ENCODE data around the gene UNCX.

Gene UNCX

DNA sequence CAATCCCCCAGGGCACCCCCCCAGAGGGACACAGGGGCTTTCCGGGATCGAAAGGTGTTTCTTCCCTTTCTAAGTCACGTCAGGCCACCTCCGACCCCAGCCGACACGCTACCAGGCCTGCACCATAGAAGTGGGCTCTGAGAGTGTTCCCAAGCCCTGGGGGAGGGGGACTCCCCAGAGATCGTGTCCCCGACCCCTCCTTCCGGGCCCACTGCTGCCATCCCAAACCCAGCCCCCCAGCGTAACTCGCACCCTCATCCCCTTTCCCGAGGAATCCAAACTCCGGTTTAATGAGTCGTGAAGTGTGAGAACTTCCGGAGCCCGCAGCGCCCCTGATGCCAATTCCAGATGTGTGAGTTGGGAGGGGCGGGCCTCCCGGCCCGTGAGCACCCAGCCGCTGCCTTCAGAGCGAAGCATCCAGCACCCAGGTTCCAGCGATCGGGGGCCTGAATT lies 11.3 kb downstream of the UNCX start:
- no peak for DNase-seq (ENCODE audit: low spot score)

- no peak for DNase-seq (ENCODE audit: low spot score)
Measured at GRCh38 chr7:1244700-1245523, 12.2 kb downstream of the UNCX start.

- DNase-seq (ENCODE audit: low spot score) = no peak
Measured at GRCh38 chr7:1245524-1246050, 12.9 kb downstream of the UNCX start.

DNA sequence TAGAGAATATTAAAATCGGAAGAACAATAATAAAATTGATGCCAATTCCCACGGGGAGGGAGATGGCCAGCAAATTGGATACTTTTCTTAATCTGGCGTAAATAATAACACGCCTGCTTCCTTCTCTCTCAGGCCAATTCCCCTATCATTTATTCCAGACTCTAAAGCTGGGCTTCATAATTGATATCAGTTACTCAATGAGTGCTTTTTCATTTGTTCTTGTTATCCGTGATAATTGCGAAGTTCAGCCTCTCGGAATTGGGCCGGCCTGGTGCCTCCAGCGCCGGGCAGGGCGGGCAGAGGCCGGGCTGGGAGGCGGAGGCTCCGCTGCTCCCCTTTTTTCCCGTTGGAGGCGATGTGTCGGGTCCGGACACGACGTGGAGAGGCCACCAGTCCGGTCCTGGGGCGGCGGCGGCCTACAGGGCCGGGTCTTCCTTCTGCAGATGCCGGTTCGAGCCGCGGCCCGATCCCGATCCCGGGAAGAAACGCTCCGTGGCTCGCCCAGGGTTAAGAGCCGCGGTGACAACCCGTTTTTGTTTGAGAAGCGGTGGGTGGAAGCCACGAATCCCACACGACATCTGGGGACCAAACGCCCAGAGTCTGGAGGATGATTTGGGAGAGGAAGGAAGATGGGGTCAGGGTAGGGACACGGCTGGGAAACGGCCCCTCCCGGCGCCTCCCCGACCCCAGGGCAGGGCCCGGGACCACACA lies 13.6 kb downstream of the UNCX start:
- DNase-seq (ENCODE audit: low spot score) = no peak

GRCh38 chr7:1246871-1247526 lies 14.3 kb downstream of the UNCX start:
- DNase-seq (ENCODE audit: low spot score) = no peak

DNA sequence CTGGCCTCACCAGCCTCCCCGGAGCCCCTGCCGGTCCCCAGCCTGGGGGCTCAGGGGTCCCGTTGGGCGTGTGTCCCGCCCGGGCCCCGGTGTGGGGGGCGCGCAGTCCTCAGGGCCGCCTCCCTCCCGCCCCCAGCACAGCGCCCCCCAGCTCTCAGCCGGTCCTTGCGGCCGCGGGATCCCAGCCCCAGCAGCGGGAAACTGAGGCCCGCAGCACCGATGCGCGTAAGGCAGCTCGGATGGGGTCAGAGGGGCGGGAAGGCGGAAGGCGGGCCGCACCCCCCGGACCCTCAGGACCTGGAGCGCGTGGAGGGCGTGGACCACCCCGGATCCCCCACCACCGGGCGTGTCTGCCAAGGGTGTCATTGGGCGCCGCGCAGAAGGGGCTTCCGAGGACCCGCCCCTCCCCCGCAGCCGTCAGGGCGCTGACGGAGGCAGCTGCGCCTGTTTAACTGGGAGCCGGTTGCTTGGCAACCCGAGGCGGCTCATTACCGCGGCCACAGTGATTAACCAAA lies 14.9 kb downstream of the UNCX start:
- DNase-seq (ENCODE audit: low spot score) = no peak

DNA sequence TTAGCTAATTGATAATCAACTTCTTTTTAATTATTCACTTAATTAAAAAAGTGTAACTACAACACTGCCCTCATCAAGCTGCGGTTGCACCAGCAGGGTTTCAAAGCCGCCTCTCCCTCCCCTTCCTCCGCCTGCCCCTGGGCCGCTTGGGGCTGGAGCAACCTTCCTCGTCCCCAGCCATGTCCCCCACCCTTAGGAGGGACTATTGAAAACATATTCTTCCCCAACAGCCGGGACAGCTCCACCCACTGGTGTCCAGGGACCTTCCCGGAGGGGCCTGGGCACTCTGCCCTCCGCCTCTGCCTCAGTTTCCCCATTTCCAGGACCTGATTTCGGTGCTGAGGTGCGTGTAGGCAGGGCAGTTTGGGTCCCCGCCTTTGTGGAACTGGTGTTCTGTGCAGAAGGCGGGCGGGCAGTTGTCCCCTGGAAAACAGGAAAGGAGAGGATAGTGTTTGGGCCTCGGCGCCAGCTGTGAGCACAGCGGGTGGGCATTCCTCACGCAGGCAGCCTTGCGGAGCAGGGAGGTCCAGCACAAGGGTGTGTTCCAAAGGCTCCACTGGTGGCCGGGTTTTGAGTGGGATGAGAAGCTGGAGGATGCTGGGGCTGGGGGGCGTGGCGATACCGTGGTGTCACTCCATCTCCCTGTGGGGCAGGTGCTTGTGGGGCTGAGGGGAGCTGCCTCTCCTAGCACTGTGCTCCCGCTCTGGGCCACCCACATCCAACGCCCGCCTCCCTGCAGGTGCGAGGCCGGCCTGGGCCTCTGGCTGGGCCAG lies 15.7 kb downstream of the UNCX start:
- DNase-seq (ENCODE audit: low spot score) = no peak

DNA sequence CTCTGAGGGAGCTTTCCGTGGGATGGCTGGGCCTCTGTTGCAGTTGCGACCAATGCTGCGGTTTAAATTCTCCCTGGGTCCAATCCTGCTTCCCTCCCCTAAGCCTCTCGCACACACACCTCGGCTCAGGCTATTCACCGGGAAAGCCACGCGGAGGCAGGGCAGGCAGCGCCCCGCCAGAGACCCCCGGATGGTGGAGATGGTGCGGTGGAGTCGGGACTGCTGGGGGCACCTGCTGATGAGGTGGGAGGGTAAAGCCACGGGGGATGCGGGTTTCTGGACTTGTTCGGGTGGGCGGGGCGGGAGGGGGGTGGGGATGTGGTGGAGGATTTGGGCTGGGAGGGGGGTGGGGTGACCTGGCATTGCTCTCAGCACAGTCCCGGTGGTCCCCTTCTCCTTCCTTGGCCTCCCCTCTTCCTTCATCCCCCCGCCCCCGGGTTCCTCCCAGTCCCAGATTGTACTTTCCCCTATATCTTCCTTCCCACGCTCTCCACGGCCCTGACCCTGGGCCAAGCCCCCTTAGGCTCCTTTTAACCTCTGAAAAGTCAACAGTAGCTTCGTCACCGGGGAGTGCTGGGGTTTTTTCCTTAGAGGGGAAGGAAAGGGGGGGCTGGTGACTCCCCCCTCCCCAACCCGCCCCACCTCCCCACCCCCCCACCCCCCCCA lies 16.4 kb downstream of the UNCX start:
- DNase-seq (ENCODE audit: low spot score) = no peak

GRCh38 chr7:1249731-1250130 lies 17.1 kb downstream of the UNCX start:
- DNase-seq (ENCODE audit: low spot score) = no peak

DNA sequence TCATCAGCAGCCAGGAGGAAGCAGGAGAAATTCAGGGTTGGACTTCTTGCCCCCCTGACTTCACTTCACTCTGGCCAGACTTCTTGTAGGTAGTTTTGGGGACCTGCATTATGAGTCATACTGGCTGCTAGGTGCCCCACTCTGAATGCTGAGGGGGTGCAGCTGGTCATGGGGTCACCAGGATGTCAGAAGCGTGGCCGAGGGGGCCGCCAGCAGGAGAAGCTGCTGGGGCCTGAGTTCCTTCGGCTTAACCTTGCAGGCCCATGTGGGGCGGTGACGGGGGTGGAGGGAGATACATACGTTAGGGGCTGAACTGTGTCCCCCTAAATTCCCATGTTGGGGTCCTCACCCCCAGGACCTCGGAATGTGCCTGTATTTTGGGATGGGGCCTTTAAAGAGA lies 18.2 kb downstream of the UNCX start:
- DNase-seq (ENCODE audit: low spot score) = no peak

DNA sequence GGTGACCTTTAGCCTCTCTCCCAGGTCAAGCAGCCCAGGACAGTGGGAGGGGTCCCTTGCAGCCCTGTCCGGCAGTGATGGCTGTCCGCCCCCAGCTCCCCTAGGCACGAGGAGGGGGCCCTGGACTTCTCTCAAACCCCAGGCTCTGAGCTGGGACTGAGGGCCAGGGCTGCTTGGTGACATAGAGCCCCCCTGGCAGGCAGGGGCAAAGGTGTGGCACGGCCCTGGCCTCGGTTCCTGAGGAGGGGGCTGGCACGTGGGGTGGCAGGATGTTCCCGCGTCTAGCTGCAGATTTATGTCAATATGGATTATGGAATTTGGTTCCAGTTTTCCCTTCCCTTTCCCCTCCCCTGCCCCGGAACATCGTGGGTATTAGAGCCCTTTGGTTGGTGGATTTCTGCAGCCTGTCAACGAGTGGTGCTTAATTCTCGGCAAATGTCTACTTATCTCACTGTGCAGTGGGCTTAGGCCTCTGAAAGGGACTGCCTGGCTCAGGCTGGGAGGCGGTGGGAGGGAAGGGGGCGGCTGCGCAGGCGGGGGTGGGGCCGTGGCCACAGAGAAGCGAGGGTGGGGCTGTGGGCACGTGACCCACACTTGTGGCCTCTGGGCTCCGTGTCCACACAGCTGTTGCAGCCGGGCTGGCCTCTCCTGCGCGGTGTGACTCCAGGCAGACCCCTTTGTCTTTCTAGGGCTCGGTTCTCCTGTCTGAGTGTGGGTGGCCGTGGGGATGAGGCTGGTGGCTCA lies 19.3 kb downstream of the UNCX start:
- DNase-seq (ENCODE audit: low spot score) = no peak

GRCh38 chr7:1252540-1253090 lies 19.9 kb downstream of the UNCX start:
- no peak for DNase-seq (ENCODE audit: low spot score)

DNA sequence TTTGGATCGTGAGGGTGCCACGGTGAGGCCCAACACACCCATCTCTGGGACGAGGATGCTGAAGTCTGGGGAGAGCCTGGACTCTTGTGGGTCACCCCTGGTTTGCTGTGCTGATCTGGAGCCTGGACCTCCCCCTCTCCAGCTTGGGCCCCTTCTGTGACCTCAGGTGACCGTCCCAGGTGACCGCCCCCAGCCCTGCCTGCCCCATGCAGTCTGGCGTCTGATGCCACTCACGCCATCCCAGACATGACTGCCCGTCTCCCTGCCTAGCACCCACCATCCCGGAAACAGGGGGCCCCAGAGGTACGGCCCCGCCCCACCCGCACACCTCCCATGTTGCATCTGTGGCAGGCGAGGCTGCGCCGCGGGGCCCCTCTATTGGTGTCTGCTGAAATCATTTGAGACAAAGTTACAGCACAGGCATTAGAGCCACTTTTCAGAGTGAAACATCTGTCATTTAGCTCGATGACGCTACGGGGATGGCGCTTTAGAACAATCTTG lies 21.1 kb downstream of the UNCX start:
- DNase-seq (ENCODE audit: low spot score) = no peak

GRCh38 chr7:1254281-1255079 lies 21.8 kb downstream of the UNCX start:
- DNase-seq (ENCODE audit: low spot score) = no peak

GRCh38 chr7:1255080-1255816 lies 22.6 kb downstream of the UNCX start:
- DNase-seq (ENCODE audit: low spot score) = no peak

DNA sequence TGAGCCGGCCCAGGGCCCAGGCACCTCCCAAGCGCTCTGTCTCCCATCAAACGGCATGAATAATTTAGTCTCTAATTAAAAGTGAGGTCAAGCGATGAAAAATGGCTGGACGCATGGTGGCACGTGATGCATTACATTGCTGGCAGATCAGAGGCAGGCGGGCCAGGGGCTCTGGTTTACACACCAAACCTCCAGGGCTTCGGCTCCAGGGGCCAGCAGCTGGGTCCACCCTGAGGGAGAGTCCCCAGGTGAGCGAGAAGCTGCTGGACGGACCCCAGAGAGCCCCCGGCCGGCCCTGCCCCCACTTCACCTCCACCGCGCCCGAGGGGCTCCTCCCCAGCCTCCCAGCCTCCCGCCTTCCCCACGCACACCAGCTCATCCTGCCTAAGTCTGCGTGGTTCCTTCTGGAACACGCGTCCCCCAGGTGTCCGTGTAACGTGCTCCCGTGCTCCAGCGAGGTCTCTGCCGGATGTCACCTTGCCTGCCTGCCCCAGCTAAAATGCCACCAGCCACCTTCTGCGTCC lies 23.2 kb downstream of the UNCX start:
- DNase-seq (ENCODE audit: low spot score) = no peak

DNA sequence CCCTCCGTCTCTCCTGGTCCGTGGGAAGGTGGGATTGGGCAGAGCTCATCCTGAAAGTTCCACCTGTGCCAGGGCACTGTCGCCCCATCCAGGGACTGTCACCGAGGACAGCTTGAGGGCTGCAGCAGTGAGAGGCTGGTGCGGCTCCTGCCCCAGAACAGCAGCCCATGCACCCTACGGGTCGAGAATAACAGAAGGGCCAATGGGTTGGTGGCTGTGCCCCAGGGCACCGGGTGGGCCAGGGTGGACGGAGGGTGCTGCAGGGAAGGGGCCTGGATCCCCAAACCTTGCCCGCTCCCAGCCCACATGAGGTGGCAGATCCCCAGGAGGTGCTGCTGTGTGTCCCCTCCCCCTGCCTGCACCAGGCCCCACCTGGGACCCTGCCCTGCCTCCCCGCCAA lies 23.9 kb downstream of the UNCX start:
- DNase-seq (ENCODE audit: low spot score) = no peak

DNA sequence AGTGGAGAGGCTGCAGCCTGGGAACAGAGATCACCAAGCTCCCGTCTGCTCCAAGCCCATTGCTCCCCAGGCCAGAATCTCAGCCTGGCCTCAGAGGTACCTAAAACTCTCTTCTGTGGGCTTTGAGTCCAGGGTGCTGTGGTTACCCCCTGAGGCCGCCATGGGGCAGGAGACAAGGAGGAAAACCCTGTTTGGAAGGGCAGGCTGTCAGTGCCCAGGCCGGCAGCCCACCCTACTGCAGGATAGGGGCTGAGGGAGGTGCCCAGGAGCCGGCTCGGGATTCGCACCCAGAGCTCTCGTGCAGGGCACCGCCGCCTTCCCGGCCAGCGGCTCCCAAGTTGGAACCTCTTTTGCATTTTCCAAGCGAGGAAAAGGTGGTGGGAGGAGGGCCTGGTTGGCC lies 24.5 kb downstream of the UNCX start:
- DNase-seq (ENCODE audit: low spot score) = no peak

Measured in CD4-positive, alpha-beta T cell treated with Interleukin-6 at 100 ng/mL for 8 hours (primary cell).